Endothelial cell (in vitro differentiated cells): Measurements from ENCODE around the gene HOXB9. TPM values are rescaled to one million over a fixed set of nuclear protein-coding genes. Genes with fewer than 3 reads are reported as not detected.

ENCODE experiments used
- DNase-seq: peaks from one replicate; pipeline ENCODE4 v3.0.0; 2021; ENCODE audit warnings: low spot score
- H3K27ac Mint-ChIP-seq: one replicate; pipeline ENCODE4 v1.8.0; 2021; ENCODE audit warnings: mixed read lengths, inconsistent platforms; ENCODE audit not compliant: unreplicated experiment
- H3K27me3 Mint-ChIP-seq: one replicate; pipeline ENCODE4 v1.8.0; 2021; ENCODE audit warnings: mild to moderate bottlenecking, moderate library complexity, mixed read lengths, inconsistent platforms; ENCODE audit not compliant: unreplicated experiment
- H3K36me3 Mint-ChIP-seq: one replicate; pipeline ENCODE4 v1.8.0; 2021; ENCODE audit warnings: mild to moderate bottlenecking, low read depth, mixed read lengths, inconsistent platforms; ENCODE audit not compliant: unreplicated experiment
- H3K4me1 Mint-ChIP-seq: one replicate; pipeline ENCODE4 v1.8.0; 2021; ENCODE audit warnings: mild to moderate bottlenecking, mixed read lengths, inconsistent platforms; ENCODE audit not compliant: unreplicated experiment
- H3K4me3 Mint-ChIP-seq: one replicate; pipeline ENCODE4 v1.8.0; 2021; ENCODE audit warnings: mild to moderate bottlenecking, mixed read lengths, inconsistent platforms; ENCODE audit not compliant: unreplicated experiment
- H3K9me3 Mint-ChIP-seq: one replicate; pipeline ENCODE4 v1.8.0; 2021; ENCODE audit warnings: mixed read lengths, inconsistent platforms; ENCODE audit not compliant: unreplicated experiment
- total RNA-seq: library from RNA; stranded (reverse); fragmentation: NEBNext Ultra II Directional; extraction: Animal tissue kit (Norgen Biotek cat#: 25700); gene quantifications from one replicate; pipeline ENCODE4 v1.2.1, GENCODE V29; 2021; ENCODE audit not compliant: unreplicated experiment
- TF ChIP-seq, protein P1 (sequence below): fragments of 200-600 bp; sonication (generic); IDR thresholded peaks from one replicate; pipeline ENCODE4 v1.5.0; 2021; ENCODE audit warnings: antibody characterized with exemption; ENCODE audit not compliant: unreplicated experiment

HOXB9 gene
- total RNA-seq, 1 donor from 2014 or later = 0.49 TPM

DNA sequence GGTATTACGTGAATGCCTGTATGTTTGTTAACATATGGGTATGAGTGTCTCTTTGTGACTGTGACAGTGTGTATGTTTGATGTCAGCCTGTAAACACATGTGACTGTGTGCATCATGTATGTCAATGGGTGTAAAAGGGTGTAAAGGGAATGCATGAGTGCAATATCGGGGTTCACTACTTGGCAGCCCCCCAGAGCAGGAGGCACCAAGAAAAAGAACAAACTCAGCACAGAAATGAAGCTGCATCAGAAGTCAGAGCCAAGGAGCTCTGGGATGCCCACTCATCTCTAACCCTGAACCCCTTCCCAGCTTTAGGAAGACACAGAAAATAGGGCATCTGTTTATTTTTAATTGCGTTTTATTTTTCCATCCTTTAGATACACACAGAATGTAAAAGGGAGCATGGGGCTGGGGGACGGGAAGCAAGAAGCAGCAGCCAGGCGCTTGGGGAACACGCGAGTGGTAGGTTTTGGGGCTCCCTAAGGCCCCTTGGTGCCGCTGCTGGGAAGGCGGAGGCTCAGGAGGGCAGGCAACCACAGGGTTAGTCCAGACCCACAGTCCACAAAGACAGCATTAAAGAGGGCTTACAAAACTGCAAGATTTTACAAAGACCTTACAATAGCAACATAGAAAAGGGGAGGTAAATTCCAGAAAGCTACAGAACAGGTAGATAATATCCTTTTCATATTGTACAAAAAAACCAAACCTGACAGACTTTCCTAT lies 19.1 kb downstream of the HOXB9 start:
- H3K36me3 Mint-ChIP-seq = no peaks in the 10 kb centered on the region
- no peak overlapping the region for H3K27ac Mint-ChIP-seq
- no peaks in the 10 kb centered on the region for H3K9me3 Mint-ChIP-seq
- H3K4me1 Mint-ChIP-seq = peaks cover 47% of the 10 kb centered on the region
- TF ChIP-seq, protein P1, sequence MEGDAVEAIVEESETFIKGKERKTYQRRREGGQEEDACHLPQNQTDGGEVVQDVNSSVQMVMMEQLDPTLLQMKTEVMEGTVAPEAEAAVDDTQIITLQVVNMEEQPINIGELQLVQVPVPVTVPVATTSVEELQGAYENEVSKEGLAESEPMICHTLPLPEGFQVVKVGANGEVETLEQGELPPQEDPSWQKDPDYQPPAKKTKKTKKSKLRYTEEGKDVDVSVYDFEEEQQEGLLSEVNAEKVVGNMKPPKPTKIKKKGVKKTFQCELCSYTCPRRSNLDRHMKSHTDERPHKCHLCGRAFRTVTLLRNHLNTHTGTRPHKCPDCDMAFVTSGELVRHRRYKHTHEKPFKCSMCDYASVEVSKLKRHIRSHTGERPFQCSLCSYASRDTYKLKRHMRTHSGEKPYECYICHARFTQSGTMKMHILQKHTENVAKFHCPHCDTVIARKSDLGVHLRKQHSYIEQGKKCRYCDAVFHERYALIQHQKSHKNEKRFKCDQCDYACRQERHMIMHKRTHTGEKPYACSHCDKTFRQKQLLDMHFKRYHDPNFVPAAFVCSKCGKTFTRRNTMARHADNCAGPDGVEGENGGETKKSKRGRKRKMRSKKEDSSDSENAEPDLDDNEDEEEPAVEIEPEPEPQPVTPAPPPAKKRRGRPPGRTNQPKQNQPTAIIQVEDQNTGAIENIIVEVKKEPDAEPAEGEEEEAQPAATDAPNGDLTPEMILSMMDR = no peak
- DNase-seq = no peak
- H3K27me3 Mint-ChIP-seq = peaks cover 51% of the 10 kb centered on the region
- no peak overlapping the region for H3K4me3 Mint-ChIP-seq

GRCh38 chr17:48605991-48606891 lies 19.9 kb downstream of the HOXB9 start:
- Mint-ChIP-seq H3K36me3 (no peaks in the 10 kb centered on the region), H3K4me1 (peaks cover 45% of the 10 kb centered on the region), H3K27me3 (peaks cover 52% of the 10 kb centered on the region), H3K4me3 (no peak overlapping the region), H3K27ac (no peak overlapping the region), H3K9me3 (no peaks in the 10 kb centered on the region)
- DNase-seq = no peak
- TF ChIP-seq, protein P1 = no peak

- Mint-ChIP-seq H3K27me3 (peaks cover 54% of the 10 kb centered on the region), H3K4me3 (no peak overlapping the region), H3K27ac (no peak overlapping the region), H3K36me3 (no peaks in the 10 kb centered on the region), H3K4me1 (peaks cover 40% of the 10 kb centered on the region), H3K9me3 (no peaks in the 10 kb centered on the region)
- no peak for DNase-seq
- TF ChIP-seq, protein P1 = no peak
Measured at GRCh38 chr17:48605409-48605919, 20.7 kb downstream of the HOXB9 start.

GRCh38 chr17:48604770-48605329 lies 21.3 kb downstream of the HOXB9 start, which contains the start of gene HOXB6:
TSS of gene HOXB6 (minus strand) at chr17:48604986. CDS start at chr17:48598150, 6,836 bp downstream.
- H3K4me3 Mint-ChIP-seq = no peak within 1 kb of the TSS
- no peak within 1 kb of the TSS for H3K27ac Mint-ChIP-seq
- TF ChIP-seq, protein P1 = no peak
- no peak for DNase-seq
- H3K9me3 Mint-ChIP-seq = no peaks in the 10 kb centered on the region
- H3K36me3 Mint-ChIP-seq = no peaks in the 10 kb centered on the region
- peaks cover 59% of the 10 kb centered on the region for H3K27me3 Mint-ChIP-seq
- H3K4me1 Mint-ChIP-seq = peaks cover 42% of the 10 kb centered on the region
